OCI-M2 (cell line): ENCODE measurements around the gene SPNS3.

ENCODE experiments used
- DNase-seq: peaks from one replicate; lab custom pipeline; 2025; ENCODE audit not compliant: unreplicated experiment; lab: John Stamatoyannopoulos, UW

Gene SPNS3

GRCh38 chr17:4463818-4464476 is 30.2 kb downstream of the SPNS3 start:
- no peak for DNase-seq

GRCh38 chr17:4465786-4466185 is 32.0 kb downstream of the SPNS3 start:
- DNase-seq: no peak

- no peak for DNase-seq
These were observed 33.5 kb downstream of the SPNS3 start for GRCh38 chr17:4467287-4467686.

- no peak for DNase-seq
These were observed 35.8 kb downstream of the SPNS3 start for GRCh38 chr17:4469552-4469951.

- DNase-seq: no peak
These were observed 38.5 kb downstream of the SPNS3 start for GRCh38 chr17:4472286-4472685.

DNA sequence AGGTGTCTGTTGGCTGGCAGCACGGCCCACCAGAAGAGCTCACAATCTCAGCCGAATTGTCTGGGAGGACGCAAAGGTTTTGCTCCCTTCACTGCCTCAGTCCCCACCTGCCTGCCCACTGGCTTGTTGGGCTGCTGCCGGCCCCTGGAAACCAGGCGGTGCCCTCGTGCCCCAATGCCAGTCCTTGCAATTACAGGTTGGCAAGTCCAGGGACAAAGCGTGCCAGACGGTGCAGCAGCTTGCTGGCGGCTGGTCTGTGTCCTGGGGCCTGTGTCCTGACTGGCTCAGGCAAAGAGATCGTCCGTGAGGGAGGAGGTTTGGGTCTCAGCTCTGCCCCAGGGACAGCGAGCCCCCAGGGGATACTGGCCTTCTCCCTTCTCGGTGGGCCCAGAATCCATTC is 40.4 kb downstream of the SPNS3 start:
- no peak for DNase-seq

GRCh38 chr17:4475001-4475400 is 41.3 kb downstream of the SPNS3 start:
- no peak for DNase-seq

GRCh38 chr17:4475463-4475862 is 41.7 kb downstream of the SPNS3 start:
- DNase-seq: no peak

- DNase-seq: no peak
These were observed 42.3 kb downstream of the SPNS3 start for GRCh38 chr17:4476017-4476416.

- DNase-seq: no peak
These were observed 42.9 kb downstream of the SPNS3 start for GRCh38 chr17:4476511-4477070.

DNA sequence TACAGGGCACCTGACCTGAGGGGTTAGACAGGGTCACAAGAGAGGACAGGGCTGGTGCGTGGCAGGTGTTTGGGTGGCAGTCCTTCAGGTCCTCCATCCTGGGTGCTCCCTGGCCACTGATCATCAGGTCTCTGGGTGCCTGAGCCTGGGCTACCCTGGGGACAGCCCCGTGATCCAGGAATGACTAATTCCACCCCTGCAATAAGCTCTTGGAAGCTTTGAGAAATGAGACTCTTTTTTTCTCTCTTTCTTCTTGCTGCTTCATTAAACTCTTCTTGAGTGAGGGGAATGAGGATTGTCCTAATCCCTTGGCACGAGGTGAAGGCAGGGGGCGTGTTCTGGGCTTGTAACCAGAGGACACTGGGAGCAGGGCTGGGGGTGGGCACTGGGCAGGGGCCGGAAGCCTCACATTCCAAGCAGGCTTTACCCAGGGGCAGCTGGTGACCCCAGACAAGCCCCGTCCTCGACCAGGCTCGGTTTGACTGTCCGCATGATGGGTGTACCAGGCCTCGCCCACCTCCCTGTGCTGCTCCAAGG is 43.6 kb downstream of the SPNS3 start:
- no peak for DNase-seq

DNA sequence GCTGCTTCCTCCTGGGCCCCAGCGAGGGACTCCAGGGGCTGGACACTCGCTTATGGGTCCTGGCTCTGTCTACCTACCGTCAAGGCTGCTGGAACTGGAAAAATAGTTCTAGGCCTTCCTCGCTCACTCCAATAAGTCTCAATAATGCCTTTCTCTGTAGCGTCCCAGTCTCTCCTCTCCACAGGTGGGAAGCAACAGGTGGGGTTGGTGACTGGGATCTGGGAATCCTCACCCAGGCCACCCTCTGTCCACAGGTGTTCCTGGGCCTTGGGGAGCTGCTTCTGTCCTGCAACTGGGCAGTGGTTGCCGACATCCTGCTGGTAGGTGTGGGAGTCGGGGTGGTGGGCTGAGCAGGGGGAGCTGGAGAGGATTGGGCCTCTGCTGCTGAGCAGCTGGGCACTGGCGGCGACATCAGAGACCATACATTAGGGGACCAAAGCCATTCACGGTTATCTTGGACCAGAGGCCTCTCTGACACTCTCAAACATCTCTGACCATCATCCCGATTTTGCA is 44.6 kb downstream of the SPNS3 start:
- DNase-seq: no peak

DNA sequence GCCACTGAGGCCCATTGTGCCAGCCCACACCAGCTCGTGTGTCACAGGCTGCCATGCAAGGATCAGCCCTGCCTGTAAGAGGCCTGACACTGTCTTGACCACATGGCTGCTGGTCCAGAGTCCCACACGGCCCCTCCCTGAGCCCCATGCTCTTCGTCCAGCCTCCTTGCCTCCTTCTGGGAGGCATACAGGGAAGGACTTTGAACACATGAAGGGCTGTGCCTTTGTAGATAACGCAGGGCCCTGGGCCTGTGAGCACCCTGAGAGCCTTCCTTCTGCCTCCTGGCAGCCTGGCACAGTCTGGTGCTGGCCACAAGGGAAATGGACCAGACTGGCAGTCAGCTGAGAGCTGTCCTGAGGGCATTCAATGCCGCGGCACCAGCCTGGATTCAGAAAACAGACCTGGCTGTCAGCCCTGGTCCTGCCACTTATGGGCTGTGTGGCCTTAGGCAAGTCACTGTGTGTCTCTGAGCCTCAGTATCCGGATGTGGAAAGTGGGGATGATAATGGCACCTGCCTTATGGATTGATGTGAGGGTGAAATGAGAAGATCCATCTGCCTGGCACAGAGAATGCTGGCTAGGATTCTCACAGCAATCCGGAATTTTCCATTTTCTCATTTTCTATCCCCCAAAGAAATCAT is 45.7 kb downstream of the SPNS3 start:
- no peak for DNase-seq

DNA sequence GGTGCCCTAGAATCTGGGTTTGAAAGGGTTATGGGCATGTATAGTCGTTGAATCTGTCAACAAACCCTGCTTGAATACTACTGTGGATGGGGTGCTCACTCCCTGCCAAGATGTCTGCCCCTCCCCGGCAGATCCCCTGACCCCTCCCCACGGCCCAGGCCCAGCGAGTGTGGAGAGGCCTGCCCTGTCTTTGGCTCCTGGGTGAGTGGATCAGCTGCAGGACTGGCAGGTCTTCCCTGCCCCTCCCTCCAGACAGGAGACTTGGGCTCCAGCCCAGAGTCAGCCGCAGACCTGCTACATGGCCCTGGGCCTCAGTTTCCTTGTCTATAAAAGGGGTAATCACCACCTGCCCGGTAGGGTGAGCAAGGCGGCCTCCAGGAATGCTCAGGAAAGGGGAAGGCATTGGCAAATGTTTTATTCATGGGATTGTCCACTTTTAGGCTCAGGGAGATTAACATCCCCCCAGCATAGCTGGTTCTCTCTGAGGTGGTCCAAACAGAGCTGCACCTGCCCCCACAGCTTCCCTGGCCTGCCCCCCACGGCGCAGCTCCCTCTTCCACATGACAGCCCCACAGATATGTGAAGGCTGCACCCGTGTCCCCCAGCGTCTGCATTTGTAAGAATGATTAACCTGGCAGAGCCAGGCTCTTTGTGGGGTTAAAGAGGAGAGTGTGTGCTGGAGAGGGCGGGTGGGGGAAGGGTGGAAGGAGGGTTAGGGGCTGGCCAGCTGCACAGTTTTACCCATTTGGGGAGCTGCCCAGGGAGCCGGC is 46.4 kb downstream of the SPNS3 start:
- DNase-seq: no peak

GRCh38 chr17:4480929-4481898 is 47.5 kb downstream of the SPNS3 start:
- no peak for DNase-seq

- DNase-seq: no peak
These were observed 48.7 kb downstream of the SPNS3 start for GRCh38 chr17:4482338-4483011.

GRCh38 chr17:4483012-4483840 is 49.5 kb downstream of the SPNS3 start:
- no peak for DNase-seq

DNA sequence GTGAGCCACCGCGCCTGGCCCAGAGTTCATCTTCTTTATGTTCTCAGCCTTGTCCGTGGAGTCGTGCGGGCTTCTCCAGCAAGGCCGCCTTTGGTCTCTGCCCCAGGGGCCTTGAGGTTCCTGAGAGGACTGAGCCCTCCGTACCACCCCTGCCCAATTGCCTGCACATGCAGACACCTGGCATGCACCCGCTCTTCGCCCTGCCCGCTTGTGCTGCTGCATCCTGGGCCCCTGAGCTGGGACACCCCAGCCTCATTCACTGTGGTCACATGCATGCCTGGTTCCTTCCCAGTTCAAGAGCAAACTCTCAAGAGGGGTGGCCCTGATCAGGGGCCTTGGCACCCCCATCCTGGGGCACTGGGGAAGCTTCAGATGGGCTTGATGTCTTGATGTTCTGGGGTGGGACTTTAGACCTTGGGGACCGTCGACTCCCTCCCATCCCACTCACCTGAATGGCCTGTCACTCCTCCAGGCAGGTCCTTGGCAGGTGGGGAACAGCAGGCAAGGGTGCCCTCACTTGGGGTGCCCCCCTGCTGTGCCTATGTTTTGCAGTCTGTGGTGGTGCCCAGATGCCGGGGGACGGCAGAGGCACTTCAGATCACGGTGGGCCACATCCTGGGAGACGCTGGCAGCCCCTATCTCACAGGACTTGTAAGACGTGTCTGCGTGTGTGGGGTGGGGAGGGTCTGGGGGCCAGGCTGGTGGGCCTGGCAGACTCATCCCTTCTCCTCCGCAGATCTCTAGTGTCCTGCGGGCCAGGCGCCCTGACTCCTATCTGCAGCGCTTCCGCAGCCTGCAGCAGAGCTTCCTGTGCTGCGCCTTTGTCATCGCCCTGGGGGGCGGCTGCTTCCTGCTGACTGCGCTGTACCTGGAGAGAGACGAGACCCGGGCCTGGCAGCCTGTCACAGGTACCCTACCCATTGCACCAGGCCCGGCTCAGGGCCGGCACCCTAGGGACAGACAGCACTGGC is 52.2 kb downstream of the SPNS3 start:
- DNase-seq: no peak
